C4-2B (cell line): ENCODE measurements around the gene KIF25.

Experiments
- ZFX ChIP-seq: fragments of 450-650 bp; IDR thresholded peaks from 2 replicates; pipeline ENCODE4 v1.6.1; 2017
- TF ChIP-seq, protein P1 (sequence below): fragments of 450-650 bp; conservative IDR thresholded peaks from 2 replicates; pipeline ENCODE4 v1.5.1; 2017; ENCODE audit warnings: mild to moderate bottlenecking

DNA sequence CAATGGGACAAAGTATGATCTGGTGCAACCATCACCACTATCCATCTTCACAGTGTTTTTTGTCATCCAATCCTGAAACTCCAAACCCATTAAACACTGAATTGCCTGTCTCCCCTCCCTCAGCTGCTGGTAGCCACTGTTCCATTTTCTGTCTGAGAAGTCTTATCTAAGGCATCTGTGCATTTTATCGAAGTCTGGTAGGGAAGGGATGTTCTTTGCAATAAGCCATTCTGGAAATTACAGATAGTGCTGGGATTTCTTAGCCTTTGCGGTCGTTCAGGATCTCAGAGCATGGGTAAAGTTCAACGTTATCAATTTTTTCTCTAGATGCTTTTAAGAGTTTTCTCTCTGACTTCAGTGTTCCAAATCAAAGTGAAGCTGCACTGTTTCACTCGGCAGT is 24.1 kb downstream of the KIF25 start:
- TF ChIP-seq, protein P1, sequence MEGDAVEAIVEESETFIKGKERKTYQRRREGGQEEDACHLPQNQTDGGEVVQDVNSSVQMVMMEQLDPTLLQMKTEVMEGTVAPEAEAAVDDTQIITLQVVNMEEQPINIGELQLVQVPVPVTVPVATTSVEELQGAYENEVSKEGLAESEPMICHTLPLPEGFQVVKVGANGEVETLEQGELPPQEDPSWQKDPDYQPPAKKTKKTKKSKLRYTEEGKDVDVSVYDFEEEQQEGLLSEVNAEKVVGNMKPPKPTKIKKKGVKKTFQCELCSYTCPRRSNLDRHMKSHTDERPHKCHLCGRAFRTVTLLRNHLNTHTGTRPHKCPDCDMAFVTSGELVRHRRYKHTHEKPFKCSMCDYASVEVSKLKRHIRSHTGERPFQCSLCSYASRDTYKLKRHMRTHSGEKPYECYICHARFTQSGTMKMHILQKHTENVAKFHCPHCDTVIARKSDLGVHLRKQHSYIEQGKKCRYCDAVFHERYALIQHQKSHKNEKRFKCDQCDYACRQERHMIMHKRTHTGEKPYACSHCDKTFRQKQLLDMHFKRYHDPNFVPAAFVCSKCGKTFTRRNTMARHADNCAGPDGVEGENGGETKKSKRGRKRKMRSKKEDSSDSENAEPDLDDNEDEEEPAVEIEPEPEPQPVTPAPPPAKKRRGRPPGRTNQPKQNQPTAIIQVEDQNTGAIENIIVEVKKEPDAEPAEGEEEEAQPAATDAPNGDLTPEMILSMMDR, result no peak
- no peak for TF ChIP-seq ZFX
